KMS-11 (cell line): ENCODE data around the gene HNRNPH3.
"Not testable (repeated sequence)": the region's sequence is repeated elsewhere in the genome, so short reads cannot be mapped to it uniquely, and the experiment has no call there.

Experiments
- H2AFZ ChIP-seq: fragments of 200-600 bp; sonication (generic); 2 replicates; pipeline ENCODE4 v1.6.1; 2016; ENCODE audit warnings: antibody characterized with exemption, mixed run types, low read depth
- H3K27ac ChIP-seq: fragments of 200-600 bp; sonication (generic); 2 replicates; pipeline ENCODE4 v1.6.1; 2016; ENCODE audit warnings: mild to moderate bottlenecking, mixed run types
- H3K27me3 ChIP-seq: fragments of 200-600 bp; sonication (generic); 2 replicates; pipeline ENCODE4 v1.6.1; 2017; ENCODE audit warnings: mild to moderate bottlenecking, low read depth, mixed run types, moderate library complexity; ENCODE audit not compliant: insufficient read depth
- H3K36me3 ChIP-seq: fragments of 200-600 bp; sonication (generic); 2 replicates; pipeline ENCODE4 v1.6.1; 2017; ENCODE audit warnings: mild to moderate bottlenecking, mixed run types; ENCODE audit not compliant: insufficient read depth
- H3K4me1 ChIP-seq: fragments of 200-600 bp; sonication (generic); 2 replicates; pipeline ENCODE4 v1.6.1; 2016; ENCODE audit warnings: mild to moderate bottlenecking, low read depth, mixed run types; ENCODE audit not compliant: poor library complexity, severe bottlenecking
- H3K4me2 ChIP-seq: fragments of 200-600 bp; sonication (generic); 2 replicates; pipeline ENCODE4 v1.7.0; 2016; ENCODE audit warnings: mild to moderate bottlenecking, mixed run types
- H3K4me3 ChIP-seq: fragments of 200-600 bp; sonication (generic); IDR thresholded peaks from 2 replicates; pipeline ENCODE4 v1.6.1; 2017; ENCODE audit warnings: low read depth, low read length, mixed read lengths; ENCODE audit not compliant: insufficient read depth
- H3K79me2 ChIP-seq: fragments of 200-600 bp; sonication (generic); 2 replicates; pipeline ENCODE4 v1.6.1; 2016; ENCODE audit warnings: low read depth, mixed run types; ENCODE audit not compliant: insufficient read depth
- H3K9ac ChIP-seq: fragments of 200-600 bp; sonication (generic); 2 replicates; pipeline ENCODE4 v1.6.1; 2016; ENCODE audit warnings: mild to moderate bottlenecking, mixed run types
- H4K20me1 ChIP-seq: fragments of 200-600 bp; sonication (generic); 2 replicates; pipeline ENCODE4 v1.6.1; 2016; ENCODE audit warnings: mild to moderate bottlenecking, mixed run types; ENCODE audit not compliant: insufficient read depth
- CTCF ChIP-seq: fragments of 200-600 bp; sonication (generic); conservative IDR thresholded peaks from 2 replicates; pipeline ENCODE4 v1.6.1; 2017; ENCODE audit warnings: low read depth, mild to moderate bottlenecking, antibody characterized with exemption, low read length, moderate library complexity, mixed read lengths

HNRNPH3 gene

GRCh38 chr10:68302871-68303270 is 29.0 kb upstream of the HNRNPH3 start:
- H3K36me3 ChIP-seq: no peaks in the 10 kb centered on the region
- H3K27me3 ChIP-seq: no peaks in the 10 kb centered on the region
- peaks cover 12% of the 10 kb centered on the region for H3K4me1 ChIP-seq
- H3K27ac ChIP-seq: no peak overlapping the region
- no peak for TF ChIP-seq CTCF
- H3K79me2 ChIP-seq: no peaks in the 10 kb centered on the region
- no peak overlapping the region for H3K4me2 ChIP-seq
- no peaks in the 10 kb centered on the region for H4K20me1 ChIP-seq
- H2AFZ ChIP-seq: no peak overlapping the region
- no peak overlapping the region for H3K4me3 ChIP-seq
- H3K9ac ChIP-seq: no peak overlapping the region

DNA sequence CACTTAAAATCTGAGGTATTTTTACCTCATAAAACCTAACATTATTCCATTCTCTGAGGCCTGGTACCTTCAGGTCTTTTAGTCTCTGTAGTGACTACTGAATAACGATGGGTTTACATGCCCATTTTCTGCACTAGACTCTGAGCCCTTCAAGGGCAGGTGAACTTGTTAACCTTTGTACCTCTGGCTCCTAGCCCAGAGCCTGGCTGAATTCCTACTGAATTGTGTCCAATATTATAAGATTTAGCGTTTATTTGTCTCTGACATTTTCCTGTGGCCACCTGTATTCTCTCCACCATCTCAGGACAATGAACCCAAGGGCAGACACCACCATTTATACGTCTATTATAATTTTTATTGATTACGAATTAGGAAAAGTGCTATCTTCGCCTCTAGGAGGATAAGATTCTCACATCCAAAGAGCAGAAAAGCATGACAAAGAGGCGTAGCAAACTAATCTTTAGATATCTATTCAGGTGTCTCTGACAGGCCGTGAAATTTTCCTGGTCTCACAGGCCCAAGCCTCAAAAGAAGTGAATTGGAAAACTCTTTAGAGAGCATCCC is 27.9 kb upstream of the HNRNPH3 start:
- Histone ChIP-seq H3K4me2 (no peak overlapping the region), H2AFZ (no peak overlapping the region)
- no peak for TF ChIP-seq CTCF

GRCh38 chr10:68305854-68306253 is 26.0 kb upstream of the HNRNPH3 start:
- H3K4me3 ChIP-seq: no peak overlapping the region
- no peaks in the 10 kb centered on the region for H3K27me3 ChIP-seq
- H2AFZ ChIP-seq: no peak overlapping the region
- peaks cover 12% of the 10 kb centered on the region for H3K4me1 ChIP-seq
- H3K27ac ChIP-seq: no peak overlapping the region
- H3K36me3 ChIP-seq: no peaks in the 10 kb centered on the region
- no peak overlapping the region for H3K9ac ChIP-seq
- H3K4me2 ChIP-seq: no peak overlapping the region
- H3K79me2 ChIP-seq: no peaks in the 10 kb centered on the region
- no peak for TF ChIP-seq CTCF
- no peaks in the 10 kb centered on the region for H4K20me1 ChIP-seq

More for the DNA sequence above, 27.9 kb upstream of the HNRNPH3 start:
- Histone ChIP-seq H3K36me3 (no peaks in the 10 kb centered on the region), H4K20me1 (no peaks in the 10 kb centered on the region), H3K27ac (no peak overlapping the region), H3K9ac (no peak overlapping the region), H3K4me1 (peaks cover 12% of the 10 kb centered on the region), H3K27me3 (no peaks in the 10 kb centered on the region), H3K4me3 (no peak overlapping the region), H3K79me2 (no peaks in the 10 kb centered on the region)

- peaks cover 18% of the 10 kb centered on the region for H3K4me1 ChIP-seq
Observed at GRCh38 chr10:68310531-68310930, 21.3 kb upstream of the HNRNPH3 start.

GRCh38 chr10:68314930-68315329 is 16.9 kb upstream of the HNRNPH3 start:
- not testable (repeated sequence) for H3K9ac ChIP-seq, H2AFZ ChIP-seq, H3K4me3 ChIP-seq, H3K4me2 ChIP-seq, H3K27me3 ChIP-seq, H4K20me1 ChIP-seq, H3K79me2 ChIP-seq, H3K36me3 ChIP-seq, H3K27ac ChIP-seq
- peaks cover 18% of the 10 kb centered on the region for H3K4me1 ChIP-seq

More at GRCh38 chr10:68310531-68310930, 21.3 kb upstream of the HNRNPH3 start:
- no peaks in the 10 kb centered on the region for H3K79me2 ChIP-seq
- no peak overlapping the region for H3K9ac ChIP-seq
- no peak overlapping the region for H2AFZ ChIP-seq
- no peak overlapping the region for H3K27ac ChIP-seq
- no peaks in the 10 kb centered on the region for H3K36me3 ChIP-seq
- no peak overlapping the region for H3K4me2 ChIP-seq
- no peaks in the 10 kb centered on the region for H3K27me3 ChIP-seq
- no peaks in the 10 kb centered on the region for H4K20me1 ChIP-seq
- H3K4me3 ChIP-seq: no peak overlapping the region
- no peak for TF ChIP-seq CTCF
